K562 (cell line): ENCODE results near the gene DST. TPM values are rescaled to one million over a fixed set of nuclear protein-coding genes. Genes with fewer than 3 reads are reported as not detected.
A peak's percentile ranks its signal among the peaks of the same experiment; 100 is the strongest.

ENCODE experiments used
- ATAC-seq: fragments of 200-7000 bp; cut with Tn5 transposase; 3 replicates; pipeline ENCODE4 v1.9.1; 2020; ENCODE audit warnings: moderate library complexity
- BruUV-seq: library from RNA; stranded (reverse); fragments of 400-500 nt; replicated peaks from 2 replicates; lab custom pipeline; 2021; lab: Mats Ljungman, UMichigan
- CTCF ChIA-PET: fragments of 300-600 bp; formaldehyde crosslinking; extraction: SDS; loops from one replicate; lab custom pipeline; 2021; ENCODE audit warnings: low intra/inter-chr PET ratio; lab: Yijun Ruan, JAX
- POLR2A ChIA-PET: fragments of 300-600, 350-650 bp; sonication (Branson Sonifier 250); formaldehyde crosslinking; extraction: SDS; loops from one replicate; lab custom pipeline; 2021; ENCODE audit warnings: antibody characterized with exemption, inconsistent platforms; lab: Yijun Ruan, JAX
- DNase-seq, 4 experiments: peaks; one replicate each; pipeline versions ENCODE4 v3.0.0 to v3.0.0-alpha.2; 2011 to 2018; ENCODE audit warnings: low spot score in 3 of 4, mixed read lengths in 3 of 4; ENCODE audit errors: extremely low read depth in 1 of 4
- FAIRE-seq: peaks from 2 replicates; lab custom pipeline; 2011; peaks lifted over from hg19 to GRCh38; lab: Jason Lieb, UNC
- H2AFZ ChIP-seq: 2 replicates; pipeline ENCODE4 v1.6.0; 2011; ENCODE audit warnings: low read depth, low read length, control low read depth, inconsistent platforms
- H3K27ac ChIP-seq: fragments of 200-600 bp; 3 replicates; pipeline ENCODE4 v1.8.0; 2011; ENCODE audit warnings: low read depth, mild to moderate bottlenecking, control low read depth, inconsistent platforms, low read length, moderate library complexity, mixed read lengths; ENCODE audit errors: extremely low read depth
- H3K27me3 ChIP-seq, 2 experiments: fragments of 300-600 bp in 1 of 2; 2 replicates in 1 of 2; 3 replicates in 1 of 2; pipeline versions ENCODE4 v1.6.0 to v1.8.0; 2011; ENCODE audit warnings: inconsistent platforms in 2 of 2, low read length in 2 of 2, mild to moderate bottlenecking in 1 of 2, mixed read lengths in 1 of 2, moderate library complexity in 1 of 2; ENCODE audit not compliant: control insufficient read depth in 2 of 2, insufficient read depth in 2 of 2
- H3K36me3 ChIP-seq: fragments of 300-600 bp; 3 replicates; pipeline ENCODE4 v1.8.0; 2011; ENCODE audit warnings: mild to moderate bottlenecking, low read length, inconsistent platforms; ENCODE audit not compliant: control insufficient read depth, insufficient read depth
- H3K4me1 ChIP-seq, 2 experiments: fragments of 200-600 bp in 1 of 2; replicated peaks in 1 of 2; 2 replicates in 1 of 2; 3 replicates in 1 of 2; pipeline versions ENCODE4 v1.5.1 to v1.8.0; 2011; ENCODE audit warnings: inconsistent platforms in 2 of 2, low read length in 2 of 2, mild to moderate bottlenecking in 1 of 2, mixed read lengths in 1 of 2, moderate library complexity in 1 of 2; ENCODE audit not compliant: control insufficient read depth in 2 of 2, insufficient read depth in 2 of 2
- H3K4me2 ChIP-seq: 2 replicates; pipeline ENCODE4 v1.6.1; 2011; ENCODE audit warnings: low read length, control low read depth, inconsistent platforms, mixed read lengths; ENCODE audit not compliant: insufficient read depth
- H3K4me3 ChIP-seq: fragments of 200-600 bp; sonication (generic), shearing (Covaris generic); 2 replicates; pipeline ENCODE4 v1.5.1; 2016; ENCODE audit warnings: control low read depth, inconsistent platforms
- H3K79me2 ChIP-seq: fragments of 200-600 bp; 3 replicates; pipeline ENCODE4 v1.8.0; 2011; ENCODE audit warnings: low read length, inconsistent platforms; ENCODE audit not compliant: control insufficient read depth, insufficient read depth
- H3K9ac ChIP-seq, 2 experiments: 2 replicates each; pipeline versions ENCODE4 v1.6.0 to v1.6.1; 2011; ENCODE audit warnings: low read depth in 2 of 2, low read length in 2 of 2, control low read depth in 1 of 2, inconsistent platforms in 1 of 2, mild to moderate bottlenecking in 1 of 2, mixed read lengths in 1 of 2; ENCODE audit not compliant: insufficient read depth in 1 of 2
- H3K9me1 ChIP-seq: one replicate; pipeline ENCODE4 v1.6.0; 2011; ENCODE audit warnings: inconsistent platforms, mild to moderate bottlenecking, low read length, moderate library complexity; ENCODE audit not compliant: control insufficient read depth, insufficient read depth
- H3K9me3 ChIP-seq: replicated peaks from 2 replicates; pipeline ENCODE4 v1.5.1; 2011; ENCODE audit warnings: low read depth, low read length, inconsistent platforms; ENCODE audit not compliant: control insufficient read depth, insufficient read depth
- H4K20me1 ChIP-seq: replicated peaks from 2 replicates; pipeline ENCODE4 v1.6.1; 2011; ENCODE audit warnings: low read length, inconsistent platforms, mixed read lengths; ENCODE audit not compliant: control insufficient read depth, insufficient read depth
- ARHGAP35 ChIP-seq: fragments of 450-650 bp; IDR thresholded peaks from 2 replicates; pipeline ENCODE4 v1.6.1; 2018; ENCODE audit not compliant: partially characterized antibody
- COPS2 ChIP-seq: fragments of 450-650 bp; conservative IDR thresholded peaks from 2 replicates; pipeline ENCODE4 v1.6.1; 2016; ENCODE audit warnings: mild to moderate bottlenecking, moderate library complexity
- KLF6 ChIP-seq: fragments of 250-450 bp; sonication (Bioruptor Pico); IDR thresholded peaks from 2 replicates; pipeline ENCODE4 v1.4.0; 2020; ENCODE audit warnings: mild to moderate bottlenecking, moderate library complexity, borderline replicate concordance
- MAFK ChIP-seq: IDR thresholded peaks from 2 replicates; pipeline ENCODE4 v1.6.1; 2011; ENCODE audit warnings: low read length, improper control_type of control experiment
- NFIC ChIP-seq: fragments of 450-650 bp; IDR thresholded peaks from 2 replicates; pipeline ENCODE4 v1.6.1; 2017; ENCODE audit warnings: mild to moderate bottlenecking, inconsistent platforms
- ZKSCAN3 ChIP-seq: fragments of 250-450 bp; sonication (Bioruptor Pico); IDR thresholded peaks from 2 replicates; pipeline ENCODE4 v1.4.0; 2020
- ZNF436 ChIP-seq: fragments of 250-450, 450-650 bp; sonication (Bioruptor Pico); formaldehyde crosslinking; IDR thresholded peaks from 2 replicates; pipeline ENCODE4 v1.7.0; 2020; ENCODE audit warnings: mild to moderate bottlenecking
- WGBS: fragments of 100-300 bp; shearing (Covaris generic); methylation state at CpG from one replicate; pipeline ENCODE4 v1.1.6; 2016; ENCODE audit warnings: low coverage, mixed read lengths; ENCODE audit not compliant: insufficient coverage; ENCODE audit errors: missing lambda C conversion rate; 5-methylcytosine and 5-hydroxymethylcytosine counted together
- in situ Hi-C: fragments of 300-500 bp; cut with MboI; formaldehyde crosslinking; loops from 4 replicates; pipeline ENCODE4 v1.15.0; 2018; ENCODE audit warnings: inconsistent platforms, mixed read lengths
- intact Hi-C: fragments of 100-400 bp; cut with micrococcal nuclease; formaldehyde crosslinking; loops from 2 replicates; pipeline ENCODE4 v1.14.2; 2022
- polyA plus RNA-seq, 8 experiments: library from polyadenylated mRNA; depleted of rRNA in 4 of 8; stranded (reverse) in 5 of 8; unstranded in 3 of 8; fragments of >200 nt; fragmentation: Nextera tagmentation in 2 of 8; fragmentation: Illumina TruSeq in 1 of 8; extraction: Ambion mirVana in 2 of 8; extraction: Trizol in 1 of 8; gene quantifications; 2 replicates each; pipeline versions ENCODE4 v1.2.1 to v1.2.3, GENCODE V29; 2011 to 2014; ENCODE audit warnings: inconsistent platforms in 1 of 8, missing spikeins in 1 of 8
- total RNA-seq, 7 experiments: library from RNA; depleted of rRNA in 6 of 7; stranded (reverse); fragments of >200 nt in 6 of 7; fragmentation: Illumina TruSeq in 2 of 7; extraction: Trizol in 2 of 7; gene quantifications; 2 replicates each; pipeline versions ENCODE4 v1.2.1 to v1.2.3, GENCODE V29; 2011 to 2021; ENCODE audit warnings: low replicate concordance in 1 of 7
- TF ChIP-seq, protein P1 (sequence below), 2 experiments: IDR thresholded peaks; 2 replicates each; pipeline ENCODE4 v1.6.1; 2011; ENCODE audit warnings: borderline replicate concordance in 1 of 2, control low read depth in 1 of 2, low read depth in 1 of 2, low read length in 1 of 2, mild to moderate bottlenecking in 1 of 2, mixed read lengths in 1 of 2, moderate library complexity in 1 of 2; ENCODE audit not compliant: insufficient read depth in 1 of 2, insufficient read length in 1 of 2, poor library complexity in 1 of 2, severe bottlenecking in 1 of 2; ENCODE audit errors: extremely low read depth in 1 of 2

The DST gene
- total and polyA plus RNA-seq, 9 of the 15 experiments (the other 6 are each of a cell fraction or from before 2014, with no cell fraction given) = 5.2 to 21.9 (median 13.3) TPM

DNA sequence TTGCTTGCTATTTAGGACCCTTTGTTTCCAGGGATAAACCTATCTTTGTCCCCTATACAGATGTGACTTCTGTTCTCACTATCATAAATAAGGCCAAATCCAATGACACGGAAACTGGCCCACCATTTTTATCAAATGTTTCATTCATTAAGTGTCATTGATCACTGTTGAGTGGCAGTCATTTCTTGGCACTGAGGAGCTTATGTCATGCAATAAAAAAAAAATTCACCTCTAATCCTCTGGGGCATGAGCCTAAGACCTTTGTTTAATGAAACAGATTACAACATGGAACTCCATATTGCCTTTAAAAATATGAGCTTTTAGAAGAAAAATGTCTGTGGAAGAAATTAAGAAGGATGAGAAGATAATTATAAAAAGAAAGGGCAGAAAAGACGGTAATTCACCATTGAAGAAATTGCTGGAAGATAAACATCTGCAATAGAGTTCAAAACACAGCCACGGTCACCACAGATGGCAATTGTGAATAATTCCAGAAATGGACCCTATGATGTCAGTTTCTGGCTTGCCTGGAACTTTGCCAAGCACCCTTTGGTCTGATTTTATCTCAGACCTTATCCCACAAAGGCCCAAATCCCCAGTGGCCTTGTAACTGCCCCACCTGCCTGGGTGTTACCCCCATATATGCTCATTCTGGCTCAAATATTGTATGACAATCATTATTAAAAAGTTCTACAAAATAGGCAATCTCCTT is 91.1 kb downstream of the DST start:
- no peak for DNase-seq
- intact Hi-C loops = no loop called here
- Histone ChIP-seq H3K4me2 (no peak overlapping the region), H3K79me2 (no peaks in the 10 kb centered on the region), H4K20me1 (no peaks in the 10 kb centered on the region), H3K27me3 (no peaks in the 10 kb centered on the region), H3K9ac (no peak overlapping the region), H3K9me3 (no peaks in the 10 kb centered on the region), H3K4me1 (0 out of 5 replicates have a peak, but pooled peaks cover 0 to 4% of the 10 kb centered on the region in 2 experiments), H2AFZ (no peak overlapping the region), H3K36me3 (no peaks in the 10 kb centered on the region), H3K4me3 (no peak overlapping the region), H3K9me1 (no peaks in the 10 kb centered on the region), H3K27ac (no peak overlapping the region)
- 31% methylated on average over 3 of the region's 3 CpGs for WGBS
- POLR2A ChIA-PET = interaction anchor here (0.6 kb wide), 1 partner anchor 123 kb away, joined by 3 read pairs; no protein-coding TSS in a partner anchor
- in situ Hi-C loops = no loop called here
- no TSS peak for BruUV-seq
- no peak for FAIRE-seq
- TF ChIP-seq ARHGAP35 = no peak
- peak; percentile 53 for TF ChIP-seq NFIC
- ATAC-seq = no peak
- CTCF ChIA-PET = interaction anchor here (0.7 kb wide), 1 partner anchor 543 kb away, joined by 3 read pairs; no protein-coding TSS in a partner anchor

DNA sequence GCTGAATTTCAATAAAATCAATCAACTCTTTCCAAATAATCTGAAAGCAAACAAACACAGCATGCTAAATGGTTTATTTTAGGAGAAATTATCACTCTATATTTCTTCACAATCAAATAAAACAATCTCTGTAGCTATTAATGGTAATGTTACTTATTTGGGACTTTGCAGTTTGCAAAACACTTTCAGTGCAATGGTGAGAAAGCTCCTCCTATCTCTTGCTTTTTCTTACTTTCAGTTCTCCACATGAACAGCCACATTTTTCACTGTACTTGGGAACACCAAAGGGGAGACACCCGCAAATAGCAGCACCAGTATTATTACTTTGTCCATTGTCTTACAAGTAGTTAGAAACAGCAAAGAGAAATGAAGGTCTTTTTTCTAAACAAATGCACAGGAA is 92.4 kb downstream of the DST start:
- in situ Hi-C loops = no loop called here
- H4K20me1 ChIP-seq = no peaks in the 10 kb centered on the region
- 28% methylated on average over 1 of the region's 1 CpG for WGBS
- H3K36me3 ChIP-seq = no peaks in the 10 kb centered on the region
- no peaks in the 10 kb centered on the region for H3K27me3 ChIP-seq
- no peak overlapping the region for H2AFZ ChIP-seq
- 0 out of 5 replicates have a peak, but pooled peaks cover 0 to 4% of the 10 kb centered on the region in 2 experiments for H3K4me1 ChIP-seq
- BruUV-seq = no TSS peak
- no peak for ATAC-seq
- ChIA-PET CTCF (no interaction called here), POLR2A (interaction anchor here (0.9 kb wide), 1 partner anchor 210 kb away, joined by 3 read pairs; no protein-coding TSS in a partner anchor)
- no peak overlapping the region for H3K27ac ChIP-seq
- H3K79me2 ChIP-seq = no peaks in the 10 kb centered on the region
- DNase-seq = no peak
- no peak for FAIRE-seq
- no peak overlapping the region for H3K4me2 ChIP-seq
- intact Hi-C loops = no loop called here
- H3K9me1 ChIP-seq = no peaks in the 10 kb centered on the region
- H3K9ac ChIP-seq = no peak overlapping the region
- H3K4me3 ChIP-seq = no peak overlapping the region
- H3K9me3 ChIP-seq = no peaks in the 10 kb centered on the region
- TF ChIP-seq ZKSCAN3 (CRISPR knock-in tag) (no peak), COPS2 (no peak), ZNF436 (CRISPR knock-in tag) (no peak), KLF6 (no peak), MAFK (no peak)
- TF ChIP-seq, protein P1, sequence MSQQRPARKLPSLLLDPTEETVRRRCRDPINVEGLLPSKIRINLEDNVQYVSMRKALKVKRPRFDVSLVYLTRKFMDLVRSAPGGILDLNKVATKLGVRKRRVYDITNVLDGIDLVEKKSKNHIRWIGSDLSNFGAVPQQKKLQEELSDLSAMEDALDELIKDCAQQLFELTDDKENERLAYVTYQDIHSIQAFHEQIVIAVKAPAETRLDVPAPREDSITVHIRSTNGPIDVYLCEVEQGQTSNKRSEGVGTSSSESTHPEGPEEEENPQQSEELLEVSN (IDR thresholded peaks at IDR 0.05; ENCODE audit: borderline replicate concordance in 1 of 2, extremely low read depth in 1 of 2, insufficient read depth in 1 of 2, insufficient read length in 1 of 2, low read depth in 1 of 2, low read length in 1 of 2, poor library complexity in 1 of 2, severe bottlenecking in 1 of 2) = no peak
